RWPE2 (cell line): ENCODE measurements around the gene NFU1.
"Not testable (repeated sequence)": the region's sequence is repeated elsewhere in the genome, so short reads cannot be mapped to it uniquely, and the experiment has no call there.

Experiments
- ATAC-seq: fragments of 200-7000 bp; cut with Tn5 transposase; 3 replicates; pipeline ENCODE4 v1.9.1; 2021; ENCODE audit warnings: low read depth
- DNase-seq: peaks from one replicate; pipeline ENCODE4 v3.0.0-alpha.2; 2020; ENCODE audit warnings: low spot score
- H3K27ac ChIP-seq: fragments of 450-650 bp; 2 replicates; pipeline ENCODE4 v1.5.1; 2017; ENCODE audit warnings: mild to moderate bottlenecking; ENCODE audit not compliant: poor library complexity, severe bottlenecking
- H3K27me3 ChIP-seq: fragments of 250-450 bp; sonication (Bioruptor Pico); 2 replicates; pipeline ENCODE4 v1.5.1; 2021; ENCODE audit warnings: mild to moderate bottlenecking, moderate library complexity; ENCODE audit not compliant: insufficient read depth, poor library complexity, severe bottlenecking
- H3K36me3 ChIP-seq: fragments of 250-450 bp; sonication (Bioruptor Pico); 2 replicates; pipeline ENCODE4 v1.5.1; 2020; ENCODE audit warnings: low read depth, mild to moderate bottlenecking, moderate library complexity
- H3K4me1 ChIP-seq: fragments of 250-450 bp; sonication (Bioruptor Pico); 2 replicates; pipeline ENCODE4 v1.5.1; 2021; ENCODE audit warnings: mild to moderate bottlenecking, moderate library complexity; ENCODE audit not compliant: insufficient read depth, poor library complexity, severe bottlenecking
- H3K4me3 ChIP-seq: fragments of 250-450 bp; sonication (Bioruptor Pico); 2 replicates; pipeline ENCODE4 v1.5.1; 2021; ENCODE audit warnings: mild to moderate bottlenecking, moderate library complexity; ENCODE audit not compliant: severe bottlenecking
- H3K9me3 ChIP-seq: fragments of 250-450 bp; sonication (Bioruptor Pico); 2 replicates; pipeline ENCODE4 v1.5.1; 2021; ENCODE audit warnings: mild to moderate bottlenecking, moderate library complexity; ENCODE audit not compliant: severe bottlenecking
- CTCF ChIP-seq: fragments of 450-650 bp; IDR thresholded peaks from one replicate; pipeline ENCODE4 v1.5.1; 2017; ENCODE audit warnings: mild to moderate bottlenecking, moderate library complexity; ENCODE audit not compliant: poor library complexity, severe bottlenecking

NFU1 gene

GRCh38 chr2:69358914-69359313, 78.3 kb downstream of the NFU1 start:
- no peak for TF ChIP-seq CTCF
- no peak for DNase-seq
- H3K4me3 ChIP-seq: no peak overlapping the region
- H3K9me3 ChIP-seq: no peaks in the 10 kb centered on the region
- peaks cover 96% of the 10 kb centered on the region for H3K36me3 ChIP-seq
- no peaks in the 10 kb centered on the region for H3K27me3 ChIP-seq
- H3K4me1 ChIP-seq: no peaks in the 10 kb centered on the region
- no peak overlapping the region for H3K27ac ChIP-seq
- ATAC-seq: no peak

- Histone ChIP-seq H3K4me1 (no peaks in the 10 kb centered on the region), H3K4me3 (no peak overlapping the region), H3K36me3 (peaks cover 94% of the 10 kb centered on the region), H3K27me3 (no peaks in the 10 kb centered on the region), H3K27ac (no peak overlapping the region), H3K9me3 (no peaks in the 10 kb centered on the region)
- no peak for DNase-seq
- no peak for ATAC-seq
- no peak for TF ChIP-seq CTCF
Observed at GRCh38 chr2:69356471-69356870, 80.8 kb downstream of the NFU1 start.

- H3K4me1 ChIP-seq, H3K27ac ChIP-seq, H3K4me3 ChIP-seq, H3K27me3 ChIP-seq, DNase-seq, ATAC-seq, H3K9me3 ChIP-seq: not testable (repeated sequence)
- H3K36me3 ChIP-seq: peaks cover 96% of the 10 kb centered on the region
Observed at GRCh38 chr2:69354976-69355375, 82.3 kb downstream of the NFU1 start.

GRCh38 chr2:69353360-69353759, 83.9 kb downstream of the NFU1 start:
- no peak overlapping the region for H3K4me3 ChIP-seq
- no peaks in the 10 kb centered on the region for H3K9me3 ChIP-seq
- no peak for TF ChIP-seq CTCF
- peaks cover 96% of the 10 kb centered on the region for H3K36me3 ChIP-seq
- DNase-seq (no peak), ATAC-seq (no peak)
- no peak overlapping the region for H3K27ac ChIP-seq
- H3K27me3 ChIP-seq: no peaks in the 10 kb centered on the region
- no peaks in the 10 kb centered on the region for H3K4me1 ChIP-seq

- no peak for ATAC-seq
- TF ChIP-seq CTCF: no peak
- H3K4me3 ChIP-seq: no peak overlapping the region
- no peaks in the 10 kb centered on the region for H3K4me1 ChIP-seq
- H3K27me3 ChIP-seq: no peaks in the 10 kb centered on the region
- peaks cover 96% of the 10 kb centered on the region for H3K36me3 ChIP-seq
- H3K9me3 ChIP-seq: no peaks in the 10 kb centered on the region
- H3K27ac ChIP-seq: no peak overlapping the region
- DNase-seq: no peak
Observed at GRCh38 chr2:69348781-69349180, 88.5 kb downstream of the NFU1 start.
